Urinary bladder (tissue), 4 donors: ENCODE measurements around the gene IFITM1. TPM values are rescaled to one million over a fixed set of nuclear protein-coding genes. Genes with fewer than 3 reads are reported as not detected.

ENCODE experiments used
- DNase-seq: peaks from one replicate; pipeline ENCODE4 v3.0.0-alpha.2; 2015; ENCODE audit errors: extremely low spot score
- H3K27ac ChIP-seq: one replicate; pipeline ENCODE4 v1.5.1; 2013; ENCODE audit warnings: low read depth, mild to moderate bottlenecking, moderate library complexity
- H3K36me3 ChIP-seq: one replicate; pipeline ENCODE4 v1.6.1; 2013; ENCODE audit warnings: mild to moderate bottlenecking, moderate library complexity; ENCODE audit not compliant: insufficient read depth
- H3K4me1 ChIP-seq: one replicate; pipeline ENCODE4 v1.6.1; 2013; ENCODE audit warnings: mild to moderate bottlenecking, moderate library complexity; ENCODE audit not compliant: insufficient read depth
- H3K4me3 ChIP-seq: one replicate; pipeline ENCODE4 v1.5.1; 2013; ENCODE audit warnings: low read depth, low read length
- WGBS: extraction: QIAGEN DNeasy Blood & Tissue Kit; methylation state at CpG from one replicate; pipeline ENCODE4 v1.1.7; 2013; 5-methylcytosine and 5-hydroxymethylcytosine counted together
- polyA plus RNA-seq: library from polyadenylated mRNA; stranded (reverse); fragments of 200-250 nt; gene quantifications from one replicate; pipeline ENCODE4 v1.2.3, GENCODE V29; 2013
- total RNA-seq: library from RNA; depleted of rRNA; stranded (reverse); fragments of >200 nt; gene quantifications from one replicate; pipeline ENCODE4 v1.2.3, GENCODE V29; 2014
- donor health status: healthy with polysubstance abuse.
- donor health status: healthy.

The IFITM1 gene
- total and polyA plus RNA-seq, 2 donors, result 20.9 to 599 TPM

DNA sequence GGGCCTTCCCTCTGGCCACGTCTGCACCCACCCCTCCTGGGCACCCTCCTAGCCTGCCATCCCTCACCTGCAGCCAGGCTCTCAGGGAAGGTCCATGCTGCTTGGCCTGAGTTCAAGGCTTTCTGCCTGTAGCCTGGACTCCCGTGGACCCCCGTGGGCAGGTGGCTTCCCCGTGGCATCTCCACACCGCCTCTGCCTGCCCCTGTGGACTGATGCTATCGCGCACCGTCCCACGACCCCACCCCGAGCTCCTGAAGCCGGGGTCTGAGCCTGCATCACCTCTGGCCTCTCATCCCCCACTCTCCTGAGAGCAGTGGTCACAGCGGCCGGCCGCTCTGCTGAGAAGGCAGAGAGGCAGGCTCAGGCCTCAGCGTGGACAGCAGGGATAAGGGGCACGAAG, 19.1 kb upstream of the IFITM1 start:
- no peaks in the 10 kb centered on the region for H3K4me1 ChIP-seq
- no peak overlapping the region for H3K4me3 ChIP-seq
- H3K27ac ChIP-seq, result no peak overlapping the region
- no peak for DNase-seq
- WGBS, result 92% methylated on average over 16 of the region's 16 CpGs
- no peaks in the 10 kb centered on the region for H3K36me3 ChIP-seq

DNA sequence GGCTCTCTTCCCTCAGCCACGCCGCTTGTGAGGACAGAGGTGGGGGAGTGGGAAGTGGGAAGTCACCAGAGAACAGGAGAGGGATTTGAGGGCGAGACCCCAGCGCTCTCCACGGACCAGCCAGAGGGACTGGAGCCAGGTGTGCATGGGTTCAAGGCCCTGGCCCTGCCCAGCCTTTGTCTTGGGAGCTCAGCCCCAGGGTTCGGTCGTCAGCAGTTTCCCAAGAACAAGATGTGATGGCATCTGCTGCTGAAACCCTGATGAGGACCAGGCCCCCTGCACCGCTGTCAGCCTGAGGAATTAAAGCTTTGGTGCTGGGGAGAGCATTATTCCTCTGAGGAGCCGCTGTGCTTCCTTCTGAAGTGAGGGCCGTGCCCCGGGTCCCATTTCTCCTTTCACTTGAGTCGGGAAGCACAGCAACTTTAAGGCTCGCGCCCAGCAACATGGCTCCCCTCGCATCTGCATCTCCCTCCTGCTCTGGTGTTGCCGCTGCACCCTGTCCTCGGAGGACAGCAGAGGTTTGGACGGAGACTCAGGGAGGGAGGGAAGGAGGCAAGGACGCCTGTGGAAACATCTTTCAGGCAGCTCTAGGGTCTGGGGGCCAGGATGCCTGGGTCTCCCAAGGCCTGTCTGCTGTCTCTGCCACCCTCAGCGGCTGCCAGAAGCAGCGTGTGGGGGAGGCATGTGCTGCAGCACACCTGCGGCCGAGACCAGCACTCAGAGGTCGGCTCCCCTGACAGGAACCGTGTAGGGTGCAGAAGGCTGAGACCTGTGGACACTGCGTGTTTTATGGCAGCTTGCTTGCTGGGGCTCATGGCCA, 18.3 kb upstream of the IFITM1 start:
- no peak for DNase-seq
- WGBS, result 77% methylated on average over 26 of the region's 26 CpGs

DNA sequence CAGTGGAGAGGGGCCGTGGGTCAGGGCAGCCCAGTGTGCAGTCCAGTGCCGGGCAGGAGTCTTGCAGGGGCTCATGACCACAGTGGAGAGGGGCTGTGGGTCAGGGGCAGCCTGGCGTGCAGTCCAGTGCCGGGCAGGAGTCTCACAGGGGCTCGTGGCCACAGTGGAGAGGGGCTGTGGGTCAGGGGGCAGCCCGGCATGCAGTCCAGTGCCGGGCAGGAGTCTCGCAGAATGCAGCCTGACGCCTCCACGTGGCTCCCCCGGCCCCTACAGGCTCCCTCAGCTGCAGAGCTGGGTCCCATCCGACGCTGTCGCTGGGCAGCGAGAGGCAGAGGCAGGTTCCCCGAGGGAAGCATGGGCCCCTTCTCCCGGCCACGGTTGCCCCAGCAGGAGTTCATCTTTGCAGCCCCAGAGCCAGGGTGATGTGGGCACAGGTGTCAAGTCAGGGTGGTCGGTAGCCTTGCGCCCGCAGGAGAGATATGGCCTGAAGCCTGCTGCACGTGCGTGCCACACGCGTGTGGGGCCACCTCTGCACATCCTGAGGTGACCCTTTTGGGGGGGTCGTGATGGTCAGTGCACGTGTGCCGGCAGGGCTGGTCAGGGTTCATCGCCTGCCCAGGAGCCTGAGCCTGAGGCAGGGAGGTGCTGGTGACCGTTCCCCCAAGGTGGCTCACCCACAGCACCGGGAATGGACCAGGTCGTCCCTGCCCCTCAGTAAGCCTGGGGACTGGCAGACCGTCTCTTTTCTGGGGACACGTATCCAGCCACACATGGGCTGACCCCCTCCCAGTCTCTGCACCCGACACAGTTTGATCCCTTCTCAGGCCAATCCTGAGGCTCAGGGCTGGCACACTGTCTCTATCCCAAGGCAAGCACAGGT, 17.4 kb upstream of the IFITM1 start:
- Histone ChIP-seq H3K36me3 (no peaks in the 10 kb centered on the region), H3K27ac (no peak overlapping the region), H3K4me1 (no peaks in the 10 kb centered on the region), H3K4me3 (no peak overlapping the region)
- WGBS, result 78% methylated on average over 35 of the region's 35 CpGs
- no peak for DNase-seq

More for the DNA sequence above, 18.3 kb upstream of the IFITM1 start:
- H3K4me3 ChIP-seq, result no peak overlapping the region
- H3K36me3 ChIP-seq, result no peaks in the 10 kb centered on the region
- no peaks in the 10 kb centered on the region for H3K4me1 ChIP-seq
- H3K27ac ChIP-seq, result no peak overlapping the region

DNA sequence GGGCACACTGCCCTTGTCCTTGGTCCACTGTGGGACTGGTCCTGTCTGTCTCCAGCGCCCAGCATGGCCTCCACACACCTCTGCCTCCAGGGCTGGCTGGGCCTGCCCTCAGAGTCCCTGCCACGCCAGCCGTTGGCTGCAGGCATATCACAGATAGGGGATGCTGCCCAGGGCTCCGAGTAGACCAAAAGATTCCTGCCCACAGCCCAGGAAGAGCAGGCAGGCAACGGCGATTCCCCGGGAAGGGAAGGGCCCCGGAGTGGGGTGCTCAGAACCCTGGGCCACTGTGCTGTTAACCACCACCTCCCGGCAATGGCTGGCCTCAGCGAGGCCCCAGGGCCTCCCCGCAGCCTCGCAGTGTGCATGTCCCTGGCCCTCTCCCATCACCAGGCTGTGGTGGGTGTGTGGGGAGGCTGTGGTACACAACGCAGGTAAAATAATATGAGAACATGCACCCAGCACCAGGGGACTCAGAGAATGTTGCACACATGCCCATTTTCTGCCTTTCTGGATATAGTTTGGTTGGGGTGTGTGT, 16.7 kb upstream of the IFITM1 start:
- Histone ChIP-seq H3K4me1 (no peaks in the 10 kb centered on the region), H3K4me3 (no peak overlapping the region), H3K36me3 (no peaks in the 10 kb centered on the region), H3K27ac (no peak overlapping the region)
- WGBS, result 68% methylated on average over 13 of the region's 13 CpGs
- no peak for DNase-seq

DNA sequence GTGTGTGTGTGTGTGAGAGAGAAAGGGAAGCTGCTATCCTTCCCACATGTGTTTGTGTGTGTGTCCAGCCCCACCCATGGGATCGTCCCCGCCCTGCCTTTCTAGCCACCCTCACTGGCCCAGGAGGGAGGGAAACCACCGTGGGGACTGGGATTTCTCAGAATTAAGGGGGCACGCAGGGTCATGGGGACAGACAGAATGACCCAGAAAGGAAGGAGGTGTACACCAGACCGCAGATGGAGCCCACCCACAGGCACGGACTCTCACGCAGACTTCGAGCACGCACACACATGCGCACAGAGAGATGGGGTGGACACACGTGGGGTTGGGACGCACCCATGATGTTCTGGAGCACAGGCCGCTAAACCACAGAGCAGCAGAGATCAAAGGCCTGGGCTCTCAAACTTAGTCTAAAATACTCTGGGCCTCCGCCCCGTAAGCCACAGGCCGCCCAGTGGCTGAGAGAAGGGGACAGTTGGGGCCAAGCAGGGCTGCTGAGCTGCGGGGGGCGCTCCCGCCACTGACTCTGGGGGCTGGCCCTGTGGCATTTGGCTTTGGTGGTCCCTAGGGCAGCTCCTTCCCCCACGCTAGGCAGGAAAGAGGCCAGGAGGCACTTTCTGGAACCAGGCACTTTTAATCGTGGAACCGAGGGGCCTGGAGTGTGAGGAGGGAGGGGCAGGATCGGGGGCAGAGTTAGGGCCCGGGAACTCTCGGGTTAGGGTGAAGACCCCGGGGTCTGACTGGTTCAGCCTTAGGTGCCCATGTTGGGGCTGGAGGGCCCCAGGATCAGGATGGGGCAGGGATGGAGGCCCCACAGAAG, 16.0 kb upstream of the IFITM1 start:
- WGBS, result 48% methylated on average over 26 of the region's 26 CpGs
- DNase-seq, result no peak
- no peak overlapping the region for H3K4me3 ChIP-seq
- H3K4me1 ChIP-seq, result no peaks in the 10 kb centered on the region
- no peaks in the 10 kb centered on the region for H3K36me3 ChIP-seq
- H3K27ac ChIP-seq, result no peak overlapping the region

DNA sequence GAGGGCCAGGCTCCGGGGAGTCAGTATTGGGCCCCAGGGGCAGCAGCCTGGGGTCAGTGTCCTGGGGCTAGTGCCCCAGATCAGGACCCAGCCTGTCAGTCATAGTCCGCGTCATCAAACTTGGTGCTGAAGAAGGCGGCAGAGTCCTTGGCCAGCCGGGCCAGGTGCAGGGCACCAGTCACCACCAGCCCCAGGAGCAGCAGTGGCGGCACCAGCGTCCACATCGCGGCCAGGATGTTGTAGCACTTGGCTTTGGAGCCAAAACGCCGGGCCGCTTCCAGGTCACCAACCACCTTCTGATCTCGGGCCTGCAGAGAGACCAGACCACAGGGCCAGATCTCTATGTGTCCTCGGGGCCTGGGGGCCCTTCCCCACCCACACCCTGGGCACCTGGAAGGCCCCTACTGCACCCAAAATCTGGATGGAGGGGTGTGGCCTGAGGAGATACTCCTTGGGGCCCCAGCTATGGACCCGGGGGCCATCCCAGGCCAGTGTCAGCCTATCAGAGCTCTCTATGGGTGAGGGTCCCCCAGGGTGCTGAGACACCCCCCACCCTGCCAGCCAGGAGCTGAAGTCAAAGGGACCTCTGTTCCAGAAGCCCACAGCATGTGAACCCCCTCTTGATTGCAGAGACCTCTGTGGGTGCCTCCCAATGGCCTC, 15.3 kb upstream of the IFITM1 start:
- no peak overlapping the region for H3K4me3 ChIP-seq
- no peak for DNase-seq
- H3K36me3 ChIP-seq, result no peaks in the 10 kb centered on the region
- no peak overlapping the region for H3K27ac ChIP-seq
- H3K4me1 ChIP-seq, result no peaks in the 10 kb centered on the region
- 79% methylated on average over 15 of the region's 15 CpGs for WGBS

DNA sequence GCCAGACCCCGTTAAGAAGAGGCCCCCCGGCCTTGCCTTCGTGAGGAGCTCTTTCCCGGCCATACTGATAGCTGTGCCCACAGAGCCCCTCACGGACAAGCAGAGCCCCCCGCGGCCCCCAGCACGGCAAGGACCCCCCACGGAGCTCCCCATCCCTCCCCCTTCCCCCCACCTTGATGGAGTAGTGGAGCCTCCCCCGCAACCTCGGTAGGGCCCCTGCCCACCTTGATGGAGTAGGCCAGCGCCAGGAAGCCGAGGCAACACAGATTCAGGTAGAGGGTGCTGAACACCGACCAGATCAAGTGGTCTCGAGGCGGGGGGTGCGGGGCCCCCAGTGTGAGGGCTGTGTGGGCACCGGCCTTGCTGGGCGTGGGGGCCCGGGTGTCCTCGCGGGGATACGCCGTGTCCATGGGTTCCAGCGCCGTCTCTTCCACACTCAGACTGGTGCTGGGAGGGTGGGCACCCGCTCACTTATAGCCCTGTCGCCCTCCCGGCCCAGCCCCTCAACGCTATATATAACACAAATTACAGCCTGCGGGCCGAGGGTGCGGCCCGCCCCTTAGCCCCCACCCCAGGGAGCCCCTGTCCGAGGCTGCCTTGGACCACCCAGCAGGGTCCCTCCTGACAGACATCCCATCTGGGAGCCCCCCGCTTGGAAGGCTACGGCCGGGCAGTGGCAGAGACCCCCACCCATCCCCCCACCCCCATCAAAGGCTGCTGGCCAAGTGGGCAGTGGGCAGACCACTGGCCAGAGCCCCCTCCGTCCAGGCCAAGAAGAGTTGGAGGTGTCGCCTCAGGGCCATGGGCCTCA, 14.6 kb upstream of the IFITM1 start, which contains the start of gene IFITM5:
IFITM5 (minus strand) TSS at position 446 of the 811 bp plus-strand sequence; CDS start at position 410, 36 bp downstream.
- H3K4me1 ChIP-seq, result no peaks in the 10 kb centered on the region
- no peak within 1 kb of the TSS for H3K27ac ChIP-seq
- no peak within 1 kb of the TSS for H3K4me3 ChIP-seq

DNA sequence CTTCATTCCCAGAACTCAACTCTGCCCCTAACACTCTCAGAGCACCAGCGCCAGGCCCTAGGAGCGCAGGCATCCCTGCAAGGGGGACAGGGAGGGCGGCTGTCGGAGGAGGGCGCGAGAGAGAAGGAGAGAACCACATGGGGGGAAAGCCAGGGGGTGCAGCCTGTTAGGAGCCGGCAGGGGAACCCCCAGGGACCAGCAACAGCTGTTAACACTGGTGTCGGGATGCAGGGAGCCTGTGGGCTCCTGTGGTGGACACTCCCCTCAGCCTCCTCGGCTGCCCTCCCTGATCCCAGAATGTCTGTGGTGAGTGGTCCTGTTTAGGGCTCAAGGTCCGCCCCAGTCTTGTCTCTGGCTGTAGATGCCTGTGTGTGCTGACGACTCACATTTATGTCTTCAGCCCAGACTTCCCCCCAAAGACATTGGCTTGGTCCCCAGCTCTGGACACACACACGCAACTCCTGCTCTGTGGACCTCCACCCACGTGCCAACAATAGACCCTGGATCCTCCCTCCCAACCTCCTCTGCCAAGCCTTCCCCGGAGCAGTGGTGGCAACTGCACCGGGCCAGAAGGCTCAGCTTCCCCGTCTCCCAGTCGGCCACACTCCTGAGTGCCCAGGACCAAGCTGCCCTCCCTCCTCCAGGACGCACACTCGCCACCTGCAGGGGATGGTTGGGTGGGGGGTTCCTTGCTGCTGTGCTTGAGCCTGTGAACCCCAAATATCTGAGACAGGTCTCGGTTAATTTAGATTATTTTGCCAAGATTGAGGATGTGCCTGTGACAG, 13.7 kb upstream of the IFITM1 start:
- H3K36me3 ChIP-seq, result no peaks in the 10 kb centered on the region
- H3K27ac ChIP-seq, result no peak overlapping the region
- no peaks in the 10 kb centered on the region for H3K4me1 ChIP-seq
- 22% methylated on average over 20 of the region's 20 CpGs for WGBS
- no peak for DNase-seq
- H3K4me3 ChIP-seq, result no peak overlapping the region

More for the DNA sequence above, 14.6 kb upstream of the IFITM1 start, which contains the start of gene IFITM5:
- no peaks in the 10 kb centered on the region for H3K36me3 ChIP-seq
- WGBS, result 64% methylated on average over 40 of the region's 40 CpGs
- no peak for DNase-seq

DNA sequence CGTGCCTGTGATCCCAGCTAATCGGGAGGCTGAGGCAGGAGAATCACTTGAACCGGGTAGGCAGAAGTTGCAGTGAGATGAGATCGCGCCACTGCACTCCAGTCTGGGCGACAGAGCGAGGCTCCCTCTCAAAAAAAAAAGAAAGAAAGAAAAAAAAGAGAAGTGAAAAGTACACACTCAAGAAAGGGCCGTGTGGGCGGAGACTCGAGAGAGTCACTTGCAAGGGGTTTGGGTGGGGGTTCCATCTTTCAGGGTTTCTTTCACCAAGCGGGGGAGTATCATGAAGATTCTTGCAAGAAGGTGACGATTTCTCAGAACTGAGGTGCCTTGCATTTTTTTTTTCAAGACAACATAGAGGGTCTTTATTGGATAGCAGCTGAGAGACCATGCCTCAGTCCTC, 10.5 kb upstream of the IFITM1 start:
- WGBS, result 93% methylated on average over 12 of the region's 12 CpGs
- Histone ChIP-seq H3K4me1 (no peaks in the 10 kb centered on the region), H3K27ac (no peak overlapping the region), H3K36me3 (no peaks in the 10 kb centered on the region), H3K4me3 (no peak overlapping the region)
- no peak for DNase-seq

DNA sequence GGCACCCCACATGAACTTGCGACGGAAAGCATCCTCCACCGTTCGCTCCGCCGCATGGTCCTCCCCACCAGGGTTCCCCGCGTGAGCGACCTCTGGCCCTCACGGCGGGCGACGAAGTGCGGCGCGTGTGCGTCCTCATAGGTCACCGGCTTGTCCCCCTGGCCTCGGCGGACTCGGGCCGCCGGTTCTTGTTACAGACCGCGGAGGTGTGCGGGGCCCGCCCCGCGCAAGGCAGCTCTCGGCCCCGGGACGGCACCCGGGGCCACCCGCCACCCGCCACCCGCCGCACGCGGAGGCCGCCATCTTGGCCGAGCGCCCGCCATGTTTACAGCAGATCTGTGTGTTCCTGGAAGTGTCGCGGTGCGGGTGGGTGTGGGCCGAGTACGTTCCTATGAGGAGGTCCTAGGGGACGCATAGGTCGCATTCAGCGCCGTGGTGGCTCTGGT, 9.8 kb upstream of the IFITM1 start:
- 86% methylated on average over 52 of the region's 52 CpGs for WGBS
- H3K36me3 ChIP-seq, result no peaks in the 10 kb centered on the region
- DNase-seq, result no peak
- no peaks in the 10 kb centered on the region for H3K4me1 ChIP-seq
- no peak overlapping the region for H3K4me3 ChIP-seq
- no peak overlapping the region for H3K27ac ChIP-seq

DNA sequence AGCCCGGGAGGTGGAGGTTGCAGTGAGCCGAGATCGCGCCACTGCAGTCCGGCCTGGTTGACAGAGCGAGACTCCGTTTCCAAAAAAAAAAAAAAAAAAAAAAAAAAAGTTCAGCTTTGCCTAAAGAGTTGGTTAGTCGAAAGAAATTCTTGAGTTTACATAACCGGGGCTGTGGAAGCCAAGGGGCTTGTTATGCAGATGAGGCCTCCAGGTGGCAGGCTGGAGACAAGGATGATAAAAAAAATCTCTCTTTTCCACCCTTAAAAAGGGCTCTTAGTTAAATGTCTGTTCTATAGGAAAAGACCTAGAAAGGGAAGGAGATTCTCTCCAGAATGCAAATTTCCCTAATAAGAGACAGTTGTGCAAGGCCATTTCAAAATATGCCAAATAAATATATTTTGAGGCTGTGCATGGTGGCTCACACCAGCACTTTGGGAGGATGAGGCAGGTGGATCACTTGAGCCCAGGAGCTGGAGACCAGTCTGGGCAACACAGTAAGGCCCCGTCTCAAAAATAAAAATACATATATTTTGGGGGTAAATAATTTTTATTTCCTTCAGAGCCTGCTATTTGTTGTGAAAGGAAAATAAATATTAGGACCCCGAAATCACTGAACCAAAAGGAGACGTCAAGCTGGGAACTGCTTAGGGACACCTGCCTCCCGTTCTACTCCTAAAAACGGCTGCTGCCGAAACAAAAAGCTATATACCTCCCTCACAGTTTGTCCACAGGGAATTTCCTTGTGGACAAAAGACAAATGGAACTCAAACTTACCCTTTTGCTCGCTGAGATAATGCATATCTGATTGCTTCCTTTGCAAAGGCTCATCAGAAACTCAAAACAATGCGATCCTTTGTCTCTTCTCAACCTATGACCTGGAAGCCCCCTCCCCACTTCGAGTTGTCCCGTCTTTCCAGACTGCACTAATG, 8.7 kb upstream of the IFITM1 start:
- H3K4me3 ChIP-seq, result no peak overlapping the region
- H3K4me1 ChIP-seq, result no peaks in the 10 kb centered on the region
- DNase-seq, result no peak
- H3K27ac ChIP-seq, result no peak overlapping the region
- H3K36me3 ChIP-seq, result no peaks in the 10 kb centered on the region
- 35% methylated on average over 19 of the region's 19 CpGs for WGBS
